Measurements from ENCODE around the gene STIM1.
"Not testable (repeated sequence)": the region's sequence is repeated elsewhere in the genome, so short reads cannot be mapped to it uniquely, and the experiment has no call there.

The STIM1 gene

DNA sequence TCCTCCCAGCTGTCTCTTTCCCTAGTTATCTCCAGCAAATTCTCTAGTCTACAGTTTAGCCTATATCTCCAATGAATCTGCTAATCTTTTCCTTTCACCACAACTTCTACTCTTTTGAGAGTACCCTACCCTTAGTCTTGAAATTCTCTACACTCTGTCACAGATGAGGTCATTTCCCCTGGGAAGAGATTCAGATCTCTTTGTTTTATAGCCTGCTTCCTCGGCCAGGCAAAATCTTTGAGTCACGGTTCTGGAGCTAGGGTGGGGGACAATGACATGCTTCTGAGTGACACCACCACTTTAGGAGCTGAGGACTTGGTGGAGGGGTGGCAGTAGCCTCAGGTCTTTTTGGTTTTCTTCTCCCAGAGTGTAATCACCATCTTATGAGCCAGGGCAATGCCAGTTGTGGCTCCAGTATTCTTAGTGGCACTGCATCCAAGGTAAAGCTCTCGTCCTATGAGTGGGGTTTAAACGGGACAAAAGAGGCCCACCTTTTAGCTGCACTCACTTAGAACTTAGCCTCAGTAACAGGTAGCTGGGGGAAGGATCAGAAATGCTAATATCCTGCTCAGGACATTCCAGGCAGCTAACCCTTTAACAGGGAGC, 140.6 kb downstream of the STIM1 start:
- no peak overlapping the region for H3K27ac ChIP-seq
- no peak for DNase-seq (ENCODE audit: low read depth, low spot score)

DNA sequence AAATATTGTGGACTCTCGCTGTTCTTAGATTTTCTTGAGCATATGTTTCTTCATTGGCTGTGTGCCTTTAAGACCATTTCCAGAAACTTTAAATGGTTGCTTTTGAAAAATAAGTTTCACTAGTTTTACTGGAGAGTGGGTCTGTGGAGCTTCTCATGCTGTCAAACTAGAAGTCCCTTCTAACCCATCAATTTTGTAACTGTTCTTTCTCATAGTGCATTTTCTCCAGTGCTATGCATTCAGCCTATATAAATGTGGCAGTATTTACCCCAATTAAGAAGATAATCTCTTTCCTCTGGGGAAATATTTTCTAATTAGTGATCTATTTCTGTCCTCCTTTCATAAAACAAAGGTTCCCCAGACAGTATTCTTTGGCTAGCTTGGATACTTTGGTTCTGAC, 141.2 kb downstream of the STIM1 start:
- no peak overlapping the region for H3K27ac ChIP-seq
- DNase-seq (ENCODE audit: low read depth, low spot score): no peak

DNA sequence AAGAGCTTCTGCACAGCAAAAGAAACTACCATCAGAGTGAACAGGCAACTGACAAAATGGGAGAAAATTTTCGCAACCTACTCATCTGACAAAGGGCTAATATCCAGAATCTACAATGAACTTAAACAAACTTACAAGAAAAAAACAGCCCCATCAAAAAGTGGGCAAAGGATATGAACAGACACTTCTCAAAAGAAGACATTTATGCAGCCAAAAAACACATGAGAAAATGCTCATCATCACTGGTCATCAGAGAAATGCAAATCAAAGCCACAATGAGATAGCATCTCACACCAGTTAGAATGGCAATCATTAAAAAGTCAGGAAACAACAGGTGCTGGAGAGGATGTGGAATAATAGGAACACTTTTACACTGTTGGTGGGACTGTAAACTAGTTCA, 149.3 kb downstream of the STIM1 start:
- not testable (repeated sequence) for H3K27ac ChIP-seq; DNase-seq (ENCODE audit: low read depth, low spot score)

DNA sequence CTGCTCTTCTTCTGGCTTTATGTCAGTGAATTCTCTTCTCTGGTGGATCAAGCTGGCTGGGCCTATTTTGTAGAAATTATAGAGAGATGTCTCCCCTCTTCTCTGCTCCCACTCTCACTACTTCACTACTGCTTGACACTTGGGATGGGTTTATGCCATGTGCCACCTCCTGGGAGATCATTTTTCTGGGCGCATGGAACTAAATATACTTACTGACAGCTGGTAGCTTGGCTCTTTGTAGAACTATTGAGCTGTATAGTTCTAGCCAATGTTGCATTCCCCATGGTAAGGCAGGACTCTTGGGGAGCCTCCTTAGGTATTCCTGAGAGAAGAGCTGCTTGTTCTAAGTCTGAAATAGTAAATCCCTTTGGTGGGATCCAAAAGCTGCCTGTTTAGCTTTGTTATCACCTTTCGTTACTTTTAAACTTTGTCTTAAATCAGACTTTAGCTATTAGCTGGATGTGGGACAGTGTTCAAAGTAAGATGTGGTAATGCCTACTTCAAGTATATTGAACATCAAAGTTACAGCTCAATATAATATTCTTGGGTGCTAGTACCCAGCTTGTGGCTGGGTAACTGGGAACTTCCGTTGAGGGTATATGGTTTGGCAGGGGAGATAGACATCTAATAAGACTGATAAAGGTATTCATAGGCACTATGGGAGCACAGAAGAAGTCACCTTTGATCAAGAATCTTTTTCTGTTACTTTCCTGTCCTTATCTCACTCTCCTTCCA, 151.6 kb downstream of the STIM1 start:
- no peak for DNase-seq (ENCODE audit: low read depth, low spot score)
- no peak overlapping the region for H3K27ac ChIP-seq

- no peak overlapping the region for H3K27ac ChIP-seq
- no peak for DNase-seq (ENCODE audit: low read depth, low spot score)
These were observed 152.7 kb downstream of the STIM1 start for GRCh38 chr11:4008116-4008515.

DNA sequence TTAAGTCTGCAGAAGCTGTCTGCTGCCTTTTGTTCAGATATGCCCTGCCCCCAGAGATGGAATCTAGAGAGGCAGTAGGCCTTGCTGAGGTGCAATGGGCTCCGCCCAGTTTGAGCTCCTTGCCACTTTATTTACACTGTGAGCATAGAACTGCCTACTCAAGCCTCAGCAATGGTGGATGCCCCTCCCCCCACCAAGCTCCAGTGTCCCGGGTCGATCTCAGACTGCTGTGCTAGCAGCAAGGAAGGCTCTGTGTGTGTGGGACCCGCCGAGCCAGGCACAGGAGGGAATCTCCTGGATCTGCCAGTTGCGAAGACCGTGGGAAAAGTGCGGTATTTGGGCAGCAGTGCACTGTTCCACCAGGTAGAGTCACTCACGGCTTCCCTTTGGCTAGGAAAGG, 161.1 kb downstream of the STIM1 start:
- H3K27ac ChIP-seq; DNase-seq (ENCODE audit: low read depth, low spot score): not testable (repeated sequence)

GRCh38 chr11:4017129-4017528, 161.7 kb downstream of the STIM1 start:
- H3K27ac ChIP-seq: no peak overlapping the region
- no peak for DNase-seq (ENCODE audit: low read depth, low spot score)

DNA sequence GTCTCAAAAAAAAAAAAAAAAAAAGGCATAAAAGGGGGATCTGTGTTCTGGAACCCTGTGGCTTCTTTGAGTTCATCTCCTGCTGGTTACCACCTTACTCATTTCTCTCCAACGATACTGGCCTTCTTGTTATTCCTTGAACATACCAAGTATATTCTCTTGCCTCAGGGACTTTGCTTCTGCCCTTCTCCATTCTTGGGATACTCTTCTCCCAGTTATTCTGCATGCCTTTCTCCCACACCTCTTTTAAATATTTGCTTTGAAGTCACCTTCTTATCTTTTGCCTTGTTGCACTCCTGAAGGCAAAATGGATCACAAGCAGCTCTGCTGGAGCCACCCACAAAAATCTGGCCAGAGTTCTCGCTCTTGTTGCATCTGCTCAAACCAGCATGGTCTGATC, 163.2 kb downstream of the STIM1 start:
- no peak overlapping the region for H3K27ac ChIP-seq
- no peak for DNase-seq (ENCODE audit: low read depth, low spot score)

GRCh38 chr11:4019891-4020290, 164.4 kb downstream of the STIM1 start:
- no peak overlapping the region for H3K27ac ChIP-seq
- DNase-seq (ENCODE audit: low read depth, low spot score): no peak

- DNase-seq (ENCODE audit: low read depth, low spot score): no peak
- no peak overlapping the region for H3K27ac ChIP-seq
These were observed 167.2 kb downstream of the STIM1 start for GRCh38 chr11:4022669-4023068.

DNA sequence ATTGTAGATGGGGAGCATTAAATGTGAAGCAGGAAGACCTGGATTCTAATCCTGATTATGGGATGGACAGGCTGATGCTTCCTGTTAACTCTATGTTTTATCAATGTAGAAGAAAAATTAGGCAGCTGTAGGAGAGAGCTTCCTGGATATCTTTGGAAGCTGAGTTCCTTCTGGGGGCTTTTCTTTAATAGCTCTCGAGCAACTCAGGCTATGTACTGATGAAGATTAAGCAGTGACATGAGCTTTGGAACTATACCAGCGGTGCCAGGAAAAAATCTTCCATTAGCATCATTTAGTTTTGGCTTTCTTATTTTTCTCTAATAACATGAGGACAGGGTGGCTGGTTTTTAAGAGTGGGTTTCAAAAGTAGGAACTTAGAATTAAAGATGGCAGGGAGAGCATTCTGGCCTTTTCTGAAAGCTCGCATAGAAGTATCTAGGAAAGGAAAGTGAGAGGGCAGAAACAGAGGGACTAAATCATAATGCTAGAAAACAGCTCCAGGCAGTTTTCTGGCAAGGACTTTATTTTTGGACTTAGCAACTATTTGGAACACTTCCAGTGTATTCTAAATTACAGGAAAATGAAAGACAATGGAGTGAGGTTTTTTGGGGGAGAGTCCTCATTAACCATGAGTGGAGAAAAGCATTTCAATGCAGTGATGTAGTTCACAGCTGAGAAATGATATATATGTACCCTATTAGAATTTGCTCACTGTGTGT, 169.9 kb downstream of the STIM1 start:
- no peak for DNase-seq (ENCODE audit: low read depth, low spot score)
- H3K27ac ChIP-seq: no peak overlapping the region

DNA sequence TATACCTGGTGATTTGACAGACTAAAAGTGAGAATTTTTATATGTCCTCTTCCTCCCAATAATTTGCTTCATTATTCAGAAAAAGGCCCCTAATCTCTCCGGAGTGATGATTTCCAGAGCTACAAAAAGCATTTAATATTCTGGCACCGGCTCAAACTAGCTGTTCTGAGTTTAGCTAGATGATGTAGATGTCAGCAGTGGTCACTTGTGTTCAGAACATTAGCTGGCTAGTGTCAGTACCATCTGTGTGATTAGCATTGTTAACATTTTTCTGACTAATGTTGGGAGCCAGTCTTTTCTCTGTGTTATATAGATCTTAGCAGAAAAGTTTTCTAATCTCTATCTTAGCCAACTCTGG, 170.5 kb downstream of the STIM1 start:
- no peak for DNase-seq (ENCODE audit: low read depth, low spot score)

DNA sequence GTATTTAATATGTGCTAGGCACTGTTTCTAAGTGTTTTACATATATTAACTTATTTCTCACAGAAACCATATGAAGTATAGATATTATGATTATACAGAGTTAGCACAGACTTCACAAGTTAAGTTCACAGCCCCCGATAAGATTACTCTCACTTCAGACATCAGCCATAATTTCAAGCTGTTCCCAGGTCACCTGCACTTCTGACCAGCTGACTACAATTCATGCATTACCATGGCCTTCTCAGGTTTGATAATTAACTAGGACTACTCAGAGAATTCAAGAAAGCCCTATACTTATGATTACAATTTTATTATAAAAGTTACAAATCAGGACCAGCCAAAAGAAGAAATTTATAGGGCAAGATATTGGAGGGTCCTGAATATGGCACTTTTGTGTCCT, 170.9 kb downstream of the STIM1 start:
- no peak overlapping the region for H3K27ac ChIP-seq
- no peak for DNase-seq (ENCODE audit: low read depth, low spot score)

More for the DNA sequence above, 170.5 kb downstream of the STIM1 start:
- no peak overlapping the region for H3K27ac ChIP-seq

DNA sequence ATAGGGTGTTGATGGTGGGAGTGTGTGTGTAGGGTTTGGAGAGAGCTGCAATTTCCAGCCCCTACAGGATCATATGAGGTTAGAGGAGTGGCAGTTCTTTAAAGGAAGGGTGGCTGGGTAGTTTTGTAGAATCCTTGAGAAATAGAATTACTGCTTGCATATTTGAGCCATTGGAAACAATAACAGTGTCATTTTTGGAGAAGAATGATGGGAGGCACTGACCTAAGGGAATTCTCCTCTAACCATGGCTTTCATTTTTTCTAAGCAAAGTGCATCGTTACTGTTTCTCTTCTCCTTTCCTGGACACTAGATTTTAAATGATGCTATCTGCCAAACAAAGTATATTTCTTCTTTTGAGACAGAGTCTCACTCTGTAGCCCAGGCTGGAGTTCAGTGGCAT, 172.3 kb downstream of the STIM1 start:
- DNase-seq (ENCODE audit: low read depth, low spot score): no peak
- H3K27ac ChIP-seq: no peak overlapping the region

DNA sequence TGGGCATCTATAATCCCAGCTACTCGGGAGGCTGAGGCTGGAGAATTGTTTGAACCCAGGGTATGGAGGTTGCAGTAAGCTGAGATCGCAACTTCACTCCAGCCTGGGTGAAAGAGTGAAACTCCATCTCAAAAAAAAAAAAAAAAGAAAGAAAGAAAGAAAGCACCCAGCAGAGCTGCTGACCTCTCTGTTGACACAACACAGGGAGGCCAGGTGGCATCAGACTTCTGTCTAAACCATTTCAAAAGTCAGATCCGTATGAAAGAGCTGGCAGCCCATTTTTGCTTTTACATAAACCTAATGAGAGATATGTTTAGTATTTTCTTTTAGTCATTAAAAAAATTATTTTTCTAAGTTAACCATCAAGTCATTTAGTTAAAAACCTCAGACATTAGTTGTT, 174.7 kb downstream of the STIM1 start:
- H3K27ac ChIP-seq: no peak overlapping the region
- DNase-seq (ENCODE audit: low read depth, low spot score): no peak

- no peak overlapping the region for H3K27ac ChIP-seq
- DNase-seq (ENCODE audit: low read depth, low spot score): no peak
These were observed 176.6 kb downstream of the STIM1 start for GRCh38 chr11:4032097-4032496.

DNA sequence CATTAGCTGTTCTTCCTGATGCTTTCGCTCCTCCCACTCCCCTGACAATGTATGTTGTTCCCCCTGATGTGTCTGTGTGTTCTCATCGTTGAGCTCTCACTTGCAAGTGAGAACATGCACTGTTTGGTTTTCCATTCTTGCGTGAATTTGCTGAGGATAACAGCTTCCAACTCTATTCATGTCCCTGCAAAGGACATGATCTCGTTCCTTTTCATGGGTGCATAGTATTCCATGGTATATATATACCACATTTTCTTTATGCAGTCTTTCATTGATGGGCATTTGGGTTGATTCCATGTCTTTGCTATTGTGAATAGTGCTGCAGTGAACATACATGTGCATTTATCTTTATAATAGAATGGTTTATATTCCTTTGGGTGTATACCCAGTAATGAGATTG, 180.5 kb downstream of the STIM1 start:
- DNase-seq (ENCODE audit: low read depth, low spot score): no peak
- no peak overlapping the region for H3K27ac ChIP-seq

DNA sequence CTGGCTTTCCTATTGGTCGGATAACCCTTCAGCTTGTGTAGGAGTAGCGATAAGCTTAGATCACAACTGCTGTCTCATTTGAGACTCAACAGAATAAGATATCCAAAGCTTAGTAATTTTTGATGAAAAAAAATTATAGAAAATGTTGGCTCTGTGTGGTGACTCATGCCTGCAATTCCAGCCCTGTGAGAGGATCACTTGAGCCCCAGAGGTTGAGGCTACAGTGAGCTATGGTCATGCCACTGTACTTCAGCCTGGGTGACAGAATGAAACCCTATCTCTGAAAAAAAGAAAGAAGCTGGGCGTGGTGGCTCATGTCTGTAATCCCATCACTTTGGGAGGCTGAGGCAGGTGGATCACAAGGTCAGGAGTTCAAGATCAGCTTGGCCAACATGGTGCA, 183.5 kb downstream of the STIM1 start:
- no peak overlapping the region for H3K27ac ChIP-seq
- no peak for DNase-seq (ENCODE audit: low read depth, low spot score)

- DNase-seq (ENCODE audit: low read depth, low spot score): no peak
- H3K27ac ChIP-seq: no peak overlapping the region
These were observed 185.0 kb downstream of the STIM1 start for GRCh38 chr11:4040461-4040860.

DNA sequence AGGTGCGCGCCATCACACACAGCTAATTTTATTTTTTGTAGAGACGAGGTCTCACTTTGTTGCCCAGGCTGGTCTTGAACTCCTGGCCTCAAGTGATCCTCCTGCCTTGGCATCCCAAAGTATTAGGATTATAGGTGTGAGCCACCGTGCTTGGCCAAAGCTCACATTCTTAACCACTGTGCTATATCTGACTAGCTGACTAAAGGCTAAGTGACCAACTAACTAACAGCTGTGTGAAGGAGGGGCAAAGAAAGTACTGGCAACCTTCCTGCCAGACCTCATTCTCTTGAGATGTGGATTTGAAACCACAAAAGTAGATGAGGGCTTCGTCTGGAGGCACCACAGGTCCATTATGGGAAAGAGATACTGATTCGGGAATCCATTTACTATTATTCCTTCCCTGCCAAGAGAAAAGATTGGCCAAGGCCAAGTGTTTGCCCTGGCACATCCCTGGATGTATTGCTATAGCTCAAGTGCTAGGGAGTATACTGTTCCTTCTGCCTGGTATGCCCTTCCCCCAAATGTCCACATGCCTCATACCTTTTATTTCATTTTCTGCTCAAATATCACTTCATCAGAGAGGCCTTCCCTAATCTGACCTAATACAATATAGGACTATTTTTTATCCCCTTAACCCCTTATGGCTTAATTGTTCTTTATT, 186.4 kb downstream of the STIM1 start:
- H3K27ac ChIP-seq: no peak overlapping the region
- DNase-seq (ENCODE audit: low read depth, low spot score): no peak

- peak; percentile 86 for DNase-seq (ENCODE audit: low read depth, low spot score)
- peak overlapping the region; percentile 45 for H3K27ac ChIP-seq
These were observed 189.6 kb downstream of the STIM1 start for GRCh38 chr11:4044976-4045646.

Data from epithelial cell of prostate (primary cell).